Stomach (tissue), 19 donors: Measurements from ENCODE around the gene ABTB2. TPM values are rescaled to one million over a fixed set of nuclear protein-coding genes. Genes with fewer than 3 reads are reported as not detected.
A peak's percentile ranks its signal among the peaks of the same experiment; 100 is the strongest.

ENCODE experiments used
- DNase-seq, 2 donors: peaks; one replicate each; pipeline versions ENCODE4 v3.0.0 to v3.0.0-alpha.2; 2013 to 2019
- H3K27ac ChIP-seq, 5 donors: fragments of 200-600 bp in 4 of 5; sonication (generic) in 4 of 5; one replicate each; pipeline ENCODE4 v1.5.1; 2013 to 2019; ENCODE audit warnings: mild to moderate bottlenecking in 1 of 5, moderate library complexity in 1 of 5
- H3K27me3 ChIP-seq, 3 donors: fragments of 200-600 bp; sonication (generic); one replicate each; pipeline ENCODE4 v1.5.1; 2017 to 2019; ENCODE audit warnings: mixed run types in 1 of 3
- H3K36me3 ChIP-seq, 4 donors: fragments of 200-600 bp; sonication (generic); 1 replicate in 3 of 4; 2 replicates in 1 of 4; pipeline ENCODE4 v1.5.1; 2016 to 2019
- H3K4me1 ChIP-seq, 4 donors: fragments of 200-600 bp; sonication (generic); one replicate each; pipeline ENCODE4 v1.5.1; 2016 to 2019
- H3K4me3 ChIP-seq, 4 donors: fragments of 200-600 bp; sonication (generic) in 3 of 4; one replicate each; pipeline ENCODE4 v1.5.1; 2016 to 2019; ENCODE audit warnings: mild to moderate bottlenecking in 1 of 4
- H3K9me3 ChIP-seq, 4 donors: fragments of 200-600 bp; sonication (generic); one replicate each; pipeline ENCODE4 v1.5.1; 2016 to 2019
- CTCF ChIP-seq, 7 experiments: fragments of 450-650 bp in 4 of 7; fragments of 200-600 bp in 3 of 7; sonication (generic) in 3 of 7; IDR thresholded peaks; one replicate each; pipeline ENCODE4 v1.5.1; 2016 to 2019; ENCODE audit warnings: antibody characterized with exemption in 7 of 7, control low read depth in 2 of 7, mild to moderate bottlenecking in 1 of 7
- EP300 ChIP-seq: sonication (generic); formaldehyde crosslinking; IDR thresholded peaks from one replicate; pipeline ENCODE4 v1.6.1; 2017; ENCODE audit warnings: antibody characterized with exemption
- POLR2A ChIP-seq, 4 donors: fragments of 450-650 bp; IDR thresholded peaks; one replicate each; pipeline ENCODE4 v1.6.1; 2016; ENCODE audit warnings: antibody characterized with exemption in 4 of 4, control low read depth in 2 of 4, mild to moderate bottlenecking in 1 of 4, moderate library complexity in 1 of 4
- POLR2AphosphoS5 ChIP-seq, 3 donors: sonication (generic); formaldehyde crosslinking; IDR thresholded peaks; one replicate each; pipeline ENCODE4 v1.6.1; 2016; ENCODE audit warnings: antibody characterized with exemption in 3 of 3
- WGBS, 5 donors: extraction: QIAGEN DNeasy Blood & Tissue Kit in 3 of 5; methylation state at CpG; one replicate each; pipeline versions ENCODE4 v1.1.5 to v1.1.7; 2013 to 2018; 5-methylcytosine and 5-hydroxymethylcytosine counted together
- intact Hi-C: fragments of 100-400 bp; cut with DNase I; formaldehyde crosslinking; loops from one replicate; pipeline ENCODE4 v1.15.1; 2023; ENCODE audit warnings: low total_unique reads
- long read RNA-seq, 10 donors: transcript quantifications; one replicate each; lab custom pipeline, GENCODE V29; 2026
- polyA plus RNA-seq, 3 donors: library from polyadenylated mRNA; stranded (reverse); fragments of 200-250 nt; gene quantifications; one replicate each; pipeline ENCODE4 v1.2.3, GENCODE V29; 2013
- total RNA-seq, 5 donors: library from RNA; depleted of rRNA; stranded (reverse); fragments of >200 nt; gene quantifications; one replicate each; pipeline versions ENCODE4 v1.1.0 to v1.2.3, GENCODE V29; 2014 to 2016
- donor health status: healthy with polysubstance abuse.
- donor health status: Bipolar disorder and iron deficiency.
- donor health status: healthy.

The ABTB2 gene
- 10 to 100 TPM in 2 of 5 donors, 1 to 10 TPM in 2, under 1 TPM in 1; 0.58 to 12.7 (median 6.4) TPM for total RNA-seq
- 1 to 10 TPM; 1.2 to 2.0 (median 1.9) TPM for polyA plus RNA-seq
- long read RNA-seq, donor 1 = 0 reads
- long read RNA-seq, donor 2 = 0 reads
- long read RNA-seq, donor 3 = 0 reads
- long read RNA-seq, donor 4 = 0 reads
- long read RNA-seq, donor 5 = 0 reads
- long read RNA-seq, donor 6, full-length matches to known transcripts = 1 of 1 reads
- long read RNA-seq, donor 6, partial matches to known transcripts = 0 of 1 reads
- long read RNA-seq, donor 6, other reads (novel, unspliced or antisense) = 0 of 1 reads
- long read RNA-seq, donor 7 = 0 reads
- long read RNA-seq, donor 8 = 0 reads
- long read RNA-seq, donor 9 = 0 reads
- long read RNA-seq, donor 10 = 0 reads

GRCh38 chr11:34357701-34358257 lies at the start of gene ABTB2:
TSS of gene ABTB2 (minus strand) at chr11:34358010.
- peak within 1 kb of the TSS; percentile 79 to 87 (median 83) for H3K27ac ChIP-seq
- 0 to 1% (median 0%) methylated on average over 37 to 57 of the region's 57 CpGs for WGBS, 5 donors
- peak within 1 kb of the TSS; percentile 61 to 71 (median 62) for H3K4me3 ChIP-seq
- H3K36me3 ChIP-seq = no peaks in the 10 kb centered on the region
- no peaks in the 10 kb centered on the region for H3K9me3 ChIP-seq
- DNase-seq = peak; percentile 99
- peaks cover 19 to 52% (median 41%) of the 10 kb centered on the region in 4 donors for H3K4me1 ChIP-seq
- no peak for TF ChIP-seq CTCF (IDR thresholded peaks at IDR 0.05)
- peak; percentile 93 to 98 (median 96) for TF ChIP-seq POLR2AphosphoS5 (IDR thresholded peaks at IDR 0.05)
- TF ChIP-seq POLR2A (IDR thresholded peaks at IDR 0.05) = peak in 2 of 4 donors; percentile 66 to 81
- no peak for TF ChIP-seq EP300
- peaks cover 0 to 34% (median 11%) of the 10 kb centered on the region in 3 donors for H3K27me3 ChIP-seq
- intact Hi-C loops = no loop called here

- peak in 1 of 2 donors; percentile 50 for DNase-seq
- TF ChIP-seq POLR2AphosphoS5 (IDR thresholded peaks at IDR 0.05) (no peak), CTCF (IDR thresholded peaks at IDR 0.05) (no peak), EP300 (no peak), POLR2A (IDR thresholded peaks at IDR 0.05) (no peak)
- 34 to 56% (median 46%) methylated on average over 2 of the region's 2 CpGs for WGBS, 5 donors
- intact Hi-C loops = no loop called here
- Histone ChIP-seq H3K36me3 (no peaks in the 10 kb centered on the region), H3K4me3 (no peak overlapping the region), H3K27me3 (no peaks in the 10 kb centered on the region), H3K27ac (no peak overlapping the region), H3K4me1 (no peaks in the 10 kb centered on the region), H3K9me3 (peaks cover 0 to under 1% (median 0%) of the 10 kb centered on the region in 4 donors)
These were observed 49.5 kb upstream of the ABTB2 start for GRCh38 chr11:34407121-34407813.

- no peak for TF ChIP-seq POLR2AphosphoS5 (IDR thresholded peaks at IDR 0.05)
- TF ChIP-seq CTCF (IDR thresholded peaks at IDR 0.05) = no peak
- TF ChIP-seq POLR2A (IDR thresholded peaks at IDR 0.05) = no peak
- no peak for TF ChIP-seq EP300
- no peaks in the 10 kb centered on the region for H3K9me3 ChIP-seq
- no peak overlapping the region for H3K27ac ChIP-seq
- no peak for DNase-seq
- no peaks in the 10 kb centered on the region for H3K36me3 ChIP-seq
- WGBS, 5 donors = 73 to 81% (median 76%) methylated on average over 3 of the region's 3 CpGs
- H3K4me1 ChIP-seq = no peaks in the 10 kb centered on the region
- no peak overlapping the region for H3K4me3 ChIP-seq
- no peaks in the 10 kb centered on the region for H3K27me3 ChIP-seq
- intact Hi-C loops = no loop called here
These were observed 48.6 kb upstream of the ABTB2 start for GRCh38 chr11:34406413-34406812.

GRCh38 chr11:34405079-34405858 lies 47.5 kb upstream of the ABTB2 start:
- Histone ChIP-seq H3K27ac (no peak overlapping the region), H3K4me3 (no peak overlapping the region), H3K4me1 (no peaks in the 10 kb centered on the region), H3K9me3 (no peaks in the 10 kb centered on the region), H3K36me3 (no peaks in the 10 kb centered on the region), H3K27me3 (no peaks in the 10 kb centered on the region)
- DNase-seq = no peak
- no peak for TF ChIP-seq POLR2A (IDR thresholded peaks at IDR 0.05)
- TF ChIP-seq CTCF (IDR thresholded peaks at IDR 0.05) = no peak
- no peak for TF ChIP-seq EP300
- no peak for TF ChIP-seq POLR2AphosphoS5 (IDR thresholded peaks at IDR 0.05)
- 43 to 73% (median 53%) methylated on average over 5 to 7 of the region's 7 CpGs for WGBS, 5 donors
- intact Hi-C loops = no loop called here
